Panc1 (cell line): Measurements from ENCODE around the gene CACNA1B.

Source experiments
- POLR2AphosphoS5 ChIP-seq: IDR thresholded peaks from 2 replicates; pipeline ENCODE4 v1.6.1; 2012; ENCODE audit warnings: mild to moderate bottlenecking, low read depth, low read length, moderate library complexity
- TCF7L2 ChIP-seq: IDR thresholded peaks from 2 replicates; pipeline ENCODE4 v1.6.1; 2011; ENCODE audit warnings: mild to moderate bottlenecking, low read depth, low read length, inconsistent platforms
- TF ChIP-seq, protein P1 (sequence below): fragments of 450-650 bp; IDR thresholded peaks from 2 replicates; pipeline ENCODE4 v1.5.1; 2017; ENCODE audit warnings: mild to moderate bottlenecking

DNA sequence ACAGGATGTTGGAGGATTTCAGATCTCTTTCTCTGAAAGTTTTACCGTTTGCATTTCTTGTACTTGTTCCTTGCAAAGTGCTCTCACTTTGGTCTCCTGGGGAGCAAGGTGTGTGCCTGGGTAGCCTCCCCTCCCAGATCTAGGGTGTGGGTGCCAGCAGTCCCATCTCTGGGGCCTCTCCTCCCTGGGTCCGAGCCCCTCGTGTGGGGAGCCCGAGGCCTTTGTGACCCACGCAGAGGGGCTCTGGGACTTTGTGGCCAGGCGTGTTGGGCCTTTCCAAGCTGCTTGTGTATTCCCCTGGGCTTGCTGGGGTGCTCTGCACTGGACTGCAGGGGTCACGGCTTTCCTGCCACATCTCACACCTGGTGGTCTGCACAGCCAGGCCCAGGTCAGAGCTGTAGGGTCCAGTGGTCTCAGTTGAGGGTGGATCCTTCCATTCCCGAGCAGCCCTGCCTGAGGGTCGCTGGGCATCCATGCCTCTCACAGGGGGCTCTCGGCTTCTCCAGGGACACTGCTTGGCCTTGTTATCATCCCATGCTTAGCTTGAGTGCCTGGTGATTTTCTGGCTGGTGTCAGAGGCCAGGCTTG, 96.3 kb downstream of the CACNA1B start:
- TF ChIP-seq, protein P1, sequence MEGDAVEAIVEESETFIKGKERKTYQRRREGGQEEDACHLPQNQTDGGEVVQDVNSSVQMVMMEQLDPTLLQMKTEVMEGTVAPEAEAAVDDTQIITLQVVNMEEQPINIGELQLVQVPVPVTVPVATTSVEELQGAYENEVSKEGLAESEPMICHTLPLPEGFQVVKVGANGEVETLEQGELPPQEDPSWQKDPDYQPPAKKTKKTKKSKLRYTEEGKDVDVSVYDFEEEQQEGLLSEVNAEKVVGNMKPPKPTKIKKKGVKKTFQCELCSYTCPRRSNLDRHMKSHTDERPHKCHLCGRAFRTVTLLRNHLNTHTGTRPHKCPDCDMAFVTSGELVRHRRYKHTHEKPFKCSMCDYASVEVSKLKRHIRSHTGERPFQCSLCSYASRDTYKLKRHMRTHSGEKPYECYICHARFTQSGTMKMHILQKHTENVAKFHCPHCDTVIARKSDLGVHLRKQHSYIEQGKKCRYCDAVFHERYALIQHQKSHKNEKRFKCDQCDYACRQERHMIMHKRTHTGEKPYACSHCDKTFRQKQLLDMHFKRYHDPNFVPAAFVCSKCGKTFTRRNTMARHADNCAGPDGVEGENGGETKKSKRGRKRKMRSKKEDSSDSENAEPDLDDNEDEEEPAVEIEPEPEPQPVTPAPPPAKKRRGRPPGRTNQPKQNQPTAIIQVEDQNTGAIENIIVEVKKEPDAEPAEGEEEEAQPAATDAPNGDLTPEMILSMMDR: no peak
- TF ChIP-seq TCF7L2: no peak
- no peak for TF ChIP-seq POLR2AphosphoS5
